HG03196 (cell line): ENCODE results near the gene SLC29A1.

Experiments used
- ATAC-seq: cut with Tn5 transposase; IDR thresholded peaks from one replicate; pipeline ENCODE4 v1.9.1; 2021; ENCODE audit not compliant: unreplicated experiment

SLC29A1 gene

GRCh38 chr6:44265007-44265721, 41.8 kb downstream of the SLC29A1 start, which contains the start of gene NFKBIE:
NFKBIE (minus strand) TSS chr6:44265551; CDS start chr6:44265346, 205 bp downstream.
- peak; percentile 40 for ATAC-seq

DNA sequence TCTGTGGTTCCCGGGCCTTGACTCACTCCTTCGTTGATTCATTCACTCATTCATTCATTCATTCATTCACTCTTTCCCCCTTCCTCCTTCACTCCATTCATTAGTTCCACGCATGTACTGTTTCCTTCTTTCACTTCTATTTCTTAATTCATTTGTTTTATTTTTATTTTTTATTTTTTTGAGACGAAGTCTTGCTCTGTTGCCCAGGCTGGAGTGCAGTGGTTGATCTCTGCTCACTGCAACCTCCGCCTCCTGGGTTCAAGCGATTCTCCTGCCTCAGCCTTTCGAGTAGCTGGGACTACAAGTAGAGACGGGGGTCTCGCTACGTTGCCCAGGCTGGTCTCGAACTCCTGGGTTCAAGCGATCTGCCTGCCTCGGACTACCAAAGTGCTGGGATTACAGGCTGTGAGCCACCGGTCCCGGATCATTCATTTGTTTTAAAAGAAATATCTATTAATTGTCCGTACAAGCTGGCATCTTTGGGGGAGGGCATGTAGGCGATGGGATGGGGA, 42.4 kb downstream of the SLC29A1 start:
- ATAC-seq = no peak

- ATAC-seq = peak; percentile 29
Observed at GRCh38 chr6:44266347-44266746, 43.0 kb downstream of the SLC29A1 start.

GRCh38 chr6:44267252-44267651, 43.9 kb downstream of the SLC29A1 start:
- no peak for ATAC-seq

DNA sequence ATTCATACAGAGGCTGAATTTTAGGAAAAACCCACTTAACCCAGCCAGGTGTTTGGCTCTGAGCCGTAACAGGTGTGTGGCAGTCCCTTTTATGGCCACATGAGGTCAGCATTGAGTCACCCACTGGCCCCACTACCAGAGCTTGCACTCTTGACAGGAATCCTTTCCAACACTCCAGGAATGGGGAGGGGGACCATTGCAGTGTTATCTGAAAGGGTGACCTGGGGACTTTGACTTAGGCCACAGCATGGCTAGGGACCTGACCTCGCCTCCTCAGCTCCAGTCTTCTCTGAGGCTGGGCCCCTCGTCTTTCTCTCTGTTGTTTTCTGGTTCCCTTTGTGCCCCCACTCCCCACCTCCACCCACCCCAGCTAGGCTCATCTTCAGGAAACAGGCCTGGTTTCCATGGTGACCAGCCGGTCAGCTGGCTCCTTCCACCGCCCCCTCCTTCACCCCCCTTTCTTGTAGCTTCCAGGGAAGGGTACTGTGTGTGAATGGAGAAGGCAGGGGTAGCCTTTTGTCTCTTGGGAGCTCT, 44.8 kb downstream of the SLC29A1 start:
- no peak for ATAC-seq

DNA sequence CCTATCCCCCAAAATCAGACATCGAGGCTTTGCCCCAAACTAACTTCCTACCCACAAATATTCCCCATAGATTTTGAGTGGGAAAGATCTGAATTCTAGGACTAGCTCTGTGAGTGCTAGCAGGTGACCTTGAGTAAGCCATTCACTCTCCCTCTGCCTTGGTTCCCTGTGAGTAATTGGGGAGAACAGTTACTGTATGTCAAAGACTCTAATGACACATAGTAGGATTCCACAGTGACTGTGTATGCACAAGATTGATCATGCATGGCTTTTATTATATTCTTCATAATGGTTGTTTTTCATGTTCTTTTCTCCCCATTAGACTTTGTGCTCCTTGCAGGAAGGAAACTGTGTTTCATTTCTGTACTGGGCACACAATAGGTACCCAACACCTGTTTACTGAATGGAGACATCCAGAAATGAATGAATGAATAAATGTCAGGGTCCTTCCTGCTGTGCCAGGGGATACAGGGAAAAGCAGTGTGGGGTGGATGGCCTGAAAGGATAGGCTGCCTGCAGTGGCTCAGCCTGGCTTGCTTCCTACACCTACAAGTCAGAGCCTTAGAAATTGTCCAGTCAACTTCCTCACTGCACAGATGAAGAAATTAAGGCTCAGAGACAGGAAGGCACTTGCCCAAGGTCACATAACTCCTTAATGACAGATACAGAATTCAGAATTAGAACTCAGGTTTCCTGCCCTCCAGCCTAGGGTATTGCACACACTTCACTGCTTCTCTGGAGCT, 46.0 kb downstream of the SLC29A1 start:
- ATAC-seq = no peak

DNA sequence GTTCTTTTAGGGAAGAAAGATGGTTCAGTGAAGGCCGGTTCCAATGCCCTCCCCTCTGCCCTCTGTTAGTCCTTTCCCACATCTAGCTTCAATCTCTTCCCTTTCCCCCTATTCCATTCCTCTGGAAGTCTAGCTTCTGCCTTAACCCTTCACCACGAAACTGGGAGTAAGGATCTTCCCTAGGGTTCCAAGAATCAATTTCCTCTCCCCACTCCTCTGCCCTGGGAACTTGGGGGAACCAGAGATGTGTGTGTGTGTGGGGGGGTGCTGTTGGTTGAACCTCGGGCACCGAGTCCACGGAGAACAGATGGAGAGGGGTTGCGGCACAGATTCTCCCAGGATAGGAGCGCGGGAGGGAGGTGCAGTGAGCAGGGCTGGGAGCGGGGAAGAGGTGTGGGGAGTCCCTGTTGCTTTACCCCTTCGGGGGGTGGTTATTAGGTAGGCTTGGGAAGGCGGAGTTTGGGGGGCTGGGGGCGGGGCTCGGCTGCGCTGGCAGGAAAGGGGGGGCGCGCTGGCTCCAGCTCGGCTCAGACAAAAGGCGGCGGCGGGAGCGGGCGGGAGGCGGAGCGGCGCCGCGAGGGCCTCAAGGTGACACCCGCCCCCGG, 46.6 kb downstream of the SLC29A1 start, which contains the start of gene TMEM151B:
Gene TMEM151B, plus strand, starts transcription at position 530 of the 605 bp plus-strand sequence. CDS start 293 bp downstream, outside the sequence.
- ATAC-seq = no peak

DNA sequence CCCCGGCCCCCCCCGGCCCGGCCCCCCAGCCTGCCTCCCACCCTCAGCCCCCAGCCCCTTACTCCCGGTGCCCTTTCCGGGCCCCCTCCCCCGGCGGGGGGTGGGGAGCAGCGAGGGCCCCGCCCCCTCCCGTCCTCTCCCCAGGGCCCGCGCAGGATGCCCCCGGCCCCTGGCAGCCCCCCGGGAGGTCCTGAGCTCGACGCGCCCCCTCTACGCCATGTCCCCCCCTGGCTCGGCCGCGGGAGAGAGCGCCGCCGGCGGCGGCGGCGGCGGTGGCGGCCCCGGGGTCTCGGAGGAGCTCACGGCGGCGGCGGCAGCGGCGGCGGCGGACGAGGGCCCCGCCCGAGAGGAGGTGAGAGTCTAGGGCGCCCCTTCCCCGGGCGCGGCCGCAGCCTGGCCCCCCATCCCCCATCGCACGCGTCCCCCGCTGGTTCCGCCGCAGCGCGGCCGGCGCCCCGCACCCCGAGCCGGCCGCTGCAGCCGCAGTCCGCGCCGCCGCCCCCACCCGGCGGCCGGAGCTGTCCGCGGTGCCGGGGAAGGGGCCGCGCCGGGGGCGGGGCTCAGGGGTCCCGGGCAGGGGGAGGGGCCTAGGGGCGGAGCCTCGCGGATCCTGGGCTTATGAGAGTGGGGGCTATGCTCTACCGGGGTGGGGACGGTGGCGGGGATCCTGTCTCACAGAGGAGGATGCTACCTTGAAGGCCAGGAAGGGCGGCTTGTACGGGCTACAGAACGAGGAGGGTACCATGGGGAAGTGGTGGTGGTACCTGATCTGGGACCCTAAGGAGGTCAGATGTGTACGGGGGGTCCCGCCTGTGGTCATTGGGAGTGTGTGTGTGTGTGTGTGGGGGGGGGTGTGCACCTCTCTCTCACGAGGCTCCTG, 47.4 kb downstream of the SLC29A1 start:
- ATAC-seq = no peak

GRCh38 chr6:44271406-44271723, 48.0 kb downstream of the SLC29A1 start:
- no peak for ATAC-seq

- no peak for ATAC-seq
Observed at GRCh38 chr6:44271914-44272313, 48.5 kb downstream of the SLC29A1 start.

DNA sequence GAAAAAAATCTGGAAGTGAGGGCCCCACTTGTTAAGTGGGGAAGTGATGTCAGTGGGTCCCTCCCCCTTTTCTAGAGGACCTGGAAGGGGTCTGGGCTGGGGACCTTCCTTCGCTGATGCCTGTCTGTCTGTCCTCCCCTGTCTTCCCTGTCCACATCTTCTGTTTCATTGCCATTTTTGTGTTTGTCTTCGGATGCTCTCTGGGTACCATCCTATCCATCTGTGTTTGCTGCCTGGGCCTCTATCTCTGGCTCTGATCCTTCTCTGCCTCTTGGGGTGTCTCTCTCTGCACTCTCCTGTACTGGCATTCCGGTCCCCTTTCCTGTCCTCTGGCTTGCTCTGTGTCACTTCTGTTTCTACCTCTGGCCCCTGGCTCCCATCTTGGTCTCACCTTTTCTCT, 49.1 kb downstream of the SLC29A1 start:
- ATAC-seq = no peak

DNA sequence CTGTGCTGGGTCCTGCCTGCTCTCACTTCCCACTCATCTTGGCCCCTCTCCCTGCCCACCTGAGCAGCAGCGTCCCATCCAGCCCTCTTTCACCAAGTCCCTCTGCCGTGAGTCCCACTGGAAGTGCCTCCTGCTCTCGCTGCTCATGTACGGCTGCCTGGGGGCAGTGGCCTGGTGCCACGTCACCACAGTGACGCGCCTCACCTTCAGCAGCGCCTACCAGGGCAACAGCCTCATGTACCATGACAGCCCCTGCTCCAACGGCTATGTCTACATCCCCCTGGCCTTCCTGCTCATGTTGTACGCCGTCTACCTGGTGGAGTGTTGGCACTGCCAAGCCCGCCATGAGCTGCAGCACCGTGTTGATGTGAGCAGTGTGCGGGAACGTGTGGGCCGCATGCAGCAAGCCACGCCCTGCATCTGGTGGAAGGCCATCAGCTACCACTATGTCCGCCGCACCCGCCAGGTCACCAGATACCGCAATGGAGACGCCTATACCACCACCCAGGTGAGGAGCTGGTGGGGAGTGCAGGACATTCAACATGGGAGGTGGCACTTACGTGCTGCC, 49.7 kb downstream of the SLC29A1 start:
- ATAC-seq = no peak

GRCh38 chr6:44273617-44274016, 50.2 kb downstream of the SLC29A1 start:
- no peak for ATAC-seq

DNA sequence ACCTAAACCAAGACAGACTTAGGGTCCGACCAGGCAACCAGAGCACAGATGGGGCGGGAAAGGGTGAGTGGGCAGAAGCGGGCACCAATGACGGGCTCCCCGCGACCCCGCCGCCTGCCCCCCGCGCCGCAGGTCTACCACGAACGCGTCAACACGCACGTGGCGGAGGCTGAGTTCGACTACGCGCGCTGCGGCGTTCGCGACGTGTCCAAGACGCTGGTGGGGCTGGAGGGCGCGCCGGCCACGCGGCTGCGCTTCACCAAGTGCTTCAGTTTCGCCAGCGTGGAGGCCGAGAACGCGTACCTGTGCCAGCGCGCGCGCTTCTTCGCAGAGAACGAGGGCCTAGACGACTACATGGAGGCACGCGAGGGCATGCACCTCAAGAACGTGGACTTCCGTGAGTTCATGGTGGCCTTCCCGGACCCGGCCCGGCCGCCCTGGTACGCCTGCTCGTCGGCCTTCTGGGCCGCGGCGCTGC, 51.9 kb downstream of the SLC29A1 start:
- ATAC-seq = no peak

DNA sequence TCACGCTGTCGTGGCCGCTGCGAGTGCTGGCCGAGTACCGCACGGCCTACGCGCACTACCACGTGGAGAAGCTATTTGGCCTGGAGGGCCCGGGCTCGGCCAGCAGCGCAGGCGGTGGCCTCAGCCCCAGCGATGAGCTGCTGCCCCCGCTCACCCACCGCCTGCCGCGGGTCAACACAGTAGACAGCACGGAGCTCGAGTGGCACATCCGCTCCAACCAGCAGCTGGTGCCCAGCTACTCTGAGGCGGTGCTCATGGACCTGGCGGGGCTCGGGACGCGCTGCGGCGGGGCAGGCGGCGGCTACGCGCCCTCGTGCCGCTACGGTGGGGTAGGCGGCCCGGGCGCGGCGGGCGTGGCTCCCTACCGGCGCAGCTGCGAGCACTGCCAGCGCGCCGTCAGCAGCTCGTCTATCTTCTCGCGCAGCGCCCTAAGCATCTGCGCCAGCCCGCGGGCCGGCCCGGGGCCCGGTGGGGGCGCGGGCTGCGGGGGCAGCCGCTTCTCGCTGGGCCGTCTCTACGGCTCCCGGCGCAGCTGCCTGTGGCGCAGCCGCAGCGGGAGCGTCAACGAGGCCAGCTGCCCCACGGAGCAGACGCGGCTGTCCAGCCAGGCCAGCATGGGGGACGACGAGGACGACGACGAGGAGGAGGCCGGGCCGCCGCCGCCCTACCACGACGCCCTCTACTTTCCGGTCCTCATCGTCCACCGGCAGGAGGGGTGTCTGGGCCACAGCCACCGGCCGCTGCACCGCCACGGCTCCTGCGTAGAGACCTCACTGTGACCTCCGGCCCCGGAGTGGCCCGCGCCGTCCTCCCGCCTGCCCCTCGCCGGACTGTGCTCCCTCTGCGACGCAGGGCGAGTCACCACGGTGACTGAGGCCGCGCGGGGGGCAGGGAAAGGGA, 52.6 kb downstream of the SLC29A1 start:
- ATAC-seq = no peak

DNA sequence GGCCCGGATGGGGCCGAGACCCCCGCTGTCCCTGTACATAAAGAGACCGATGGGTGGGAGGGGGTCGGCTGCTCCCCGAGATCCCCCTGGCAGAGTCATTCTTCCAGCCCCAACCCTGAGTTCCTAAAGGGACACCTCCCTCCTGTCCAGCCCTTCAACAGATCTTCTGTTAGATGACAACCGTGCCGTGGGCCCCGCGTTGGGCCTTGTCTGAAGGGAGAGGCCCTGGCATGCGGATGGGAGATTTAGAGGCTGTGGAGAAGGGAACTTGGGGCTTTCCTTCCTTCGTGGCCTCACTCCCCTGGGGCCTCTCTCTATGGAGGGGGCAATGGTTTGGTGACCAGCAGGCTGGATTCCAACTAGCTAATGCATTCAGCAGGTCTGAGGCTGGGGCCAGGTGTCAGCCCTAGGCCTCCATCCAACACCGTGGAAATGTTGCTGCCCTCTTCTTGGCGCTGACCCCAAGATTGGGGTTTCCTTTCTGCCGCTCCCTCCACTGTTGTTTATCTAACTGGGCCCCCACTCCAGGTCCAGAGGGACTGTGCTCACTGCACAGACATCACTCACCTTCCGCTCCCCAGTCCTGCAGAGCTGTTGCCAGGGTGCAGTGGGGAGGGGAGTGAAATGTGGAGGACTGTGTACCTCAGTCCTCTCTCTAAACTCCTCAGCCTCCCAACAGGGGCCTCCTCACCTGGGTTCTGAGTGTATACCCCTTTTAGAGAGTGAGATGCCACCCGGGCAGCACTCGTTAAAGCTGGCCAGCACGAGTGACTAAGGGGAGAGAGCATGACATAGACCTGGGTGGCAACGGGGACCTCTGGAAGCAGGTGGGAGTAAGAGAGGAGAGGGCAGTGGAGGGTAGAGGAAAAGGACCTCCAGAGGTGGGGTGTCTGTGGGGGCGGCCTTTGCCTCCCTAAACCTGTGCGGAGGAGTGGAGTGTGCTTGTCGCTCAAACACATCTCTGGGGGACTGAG, 53.6 kb downstream of the SLC29A1 start:
- ATAC-seq = no peak

DNA sequence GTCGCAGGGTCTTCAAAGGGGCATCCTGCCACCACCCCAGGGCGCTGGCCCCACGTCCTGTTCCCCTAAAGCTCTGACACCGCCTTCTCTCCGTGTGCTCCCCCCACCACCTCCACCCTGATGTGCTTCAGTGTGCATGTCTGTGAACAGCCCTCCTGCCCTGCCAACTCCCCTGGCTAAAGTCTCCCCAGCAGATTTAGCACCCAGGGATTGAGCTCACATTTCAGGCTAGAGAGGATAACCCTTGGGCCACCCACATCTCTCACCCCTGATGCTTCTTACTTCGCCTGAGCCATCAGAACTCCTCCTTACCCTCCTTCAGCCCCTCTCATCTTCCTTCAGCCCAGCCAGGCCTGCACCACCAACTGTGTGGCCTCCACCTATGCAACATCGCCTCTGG, 54.4 kb downstream of the SLC29A1 start:
- no peak for ATAC-seq

- no peak for ATAC-seq
Observed at GRCh38 chr6:44278315-44278714, 54.9 kb downstream of the SLC29A1 start.
